Activated T-cell treated with anti-CD3 and anti-CD28 coated beads, Interleukin-2, amount 50 U/mL, for 4 hours (primary cell): ENCODE measurements around the gene SREBF2. TPM values are rescaled to one million over a fixed set of nuclear protein-coding genes. Genes with fewer than 3 reads are reported as not detected.

Experiments used
- ATAC-seq, 2 donors: fragments of 200-7000 bp; cut with Tn5 transposase; one replicate each; pipeline ENCODE4 v1.10.0; 2021
- DNase-seq: peaks from one replicate; pipeline ENCODE4 v3.0.0-alpha.2; 2020
- H3K27me3 Mint-ChIP-seq: one replicate; pipeline ENCODE4 v1.8.0; 2021; ENCODE audit warnings: low read depth, mixed read lengths
- H3K36me3 Mint-ChIP-seq: one replicate; pipeline ENCODE4 v1.8.0; 2022; ENCODE audit warnings: mixed read lengths; ENCODE audit not compliant: insufficient read depth
- H3K4me1 Mint-ChIP-seq: one replicate; pipeline ENCODE4 v1.8.0; 2021; ENCODE audit warnings: low read depth, mixed read lengths
- H3K4me3 Mint-ChIP-seq: one replicate; pipeline ENCODE4 v1.8.0; 2021; ENCODE audit warnings: mild to moderate bottlenecking, moderate library complexity, mixed read lengths
- H3K9me3 Mint-ChIP-seq: one replicate; pipeline ENCODE4 v1.8.0; 2021; ENCODE audit warnings: mixed read lengths
- total RNA-seq, 3 donors: library from RNA; stranded (reverse); gene quantifications; one replicate each; pipeline ENCODE4 v1.2.1, GENCODE V29; 2021

SREBF2 gene
- total RNA-seq, 3 donors from 2014 or later, result 123 to 178 (median 155) TPM

DNA sequence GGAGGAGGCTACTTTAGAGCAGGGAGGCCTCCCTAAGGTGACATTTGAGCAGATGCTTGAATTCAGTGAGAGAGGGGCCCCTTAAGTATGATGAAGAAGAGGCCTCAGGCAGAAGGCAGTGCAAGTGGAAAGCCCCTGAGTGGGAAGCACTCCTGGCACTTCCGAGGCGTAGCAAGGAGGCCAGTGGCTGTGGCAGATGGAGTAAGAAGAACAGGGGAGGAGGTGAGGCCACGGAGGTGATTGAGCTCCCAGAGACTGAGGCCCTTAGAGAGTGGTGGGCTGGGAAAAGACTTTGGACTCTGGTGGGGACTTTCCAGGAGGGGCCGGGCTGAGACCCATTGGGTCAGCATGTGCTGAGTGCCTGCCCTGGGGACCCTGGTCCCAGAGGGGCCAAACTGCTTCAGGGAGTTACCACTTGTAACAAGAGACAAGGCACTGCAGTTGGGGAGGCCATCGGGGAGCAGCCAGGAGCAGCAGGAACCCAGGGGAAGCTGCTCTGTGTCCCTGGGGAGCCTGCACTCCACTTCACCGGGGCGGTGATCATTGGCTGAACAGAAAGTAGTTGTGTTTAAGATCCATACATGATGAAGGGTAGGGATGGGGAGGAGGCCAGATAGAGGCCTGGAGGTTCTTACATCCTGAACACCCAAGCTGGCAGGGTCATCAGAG is 116.5 kb downstream of the SREBF2 start:
- H3K4me1 Mint-ChIP-seq, result peaks cover 21% of the 10 kb centered on the region
- H3K4me3 Mint-ChIP-seq, result no peak overlapping the region
- ATAC-seq (no peak), DNase-seq (no peak)
- H3K9me3 Mint-ChIP-seq, result no peaks in the 10 kb centered on the region
- no peaks in the 10 kb centered on the region for H3K36me3 Mint-ChIP-seq
- no peaks in the 10 kb centered on the region for H3K27me3 Mint-ChIP-seq

DNA sequence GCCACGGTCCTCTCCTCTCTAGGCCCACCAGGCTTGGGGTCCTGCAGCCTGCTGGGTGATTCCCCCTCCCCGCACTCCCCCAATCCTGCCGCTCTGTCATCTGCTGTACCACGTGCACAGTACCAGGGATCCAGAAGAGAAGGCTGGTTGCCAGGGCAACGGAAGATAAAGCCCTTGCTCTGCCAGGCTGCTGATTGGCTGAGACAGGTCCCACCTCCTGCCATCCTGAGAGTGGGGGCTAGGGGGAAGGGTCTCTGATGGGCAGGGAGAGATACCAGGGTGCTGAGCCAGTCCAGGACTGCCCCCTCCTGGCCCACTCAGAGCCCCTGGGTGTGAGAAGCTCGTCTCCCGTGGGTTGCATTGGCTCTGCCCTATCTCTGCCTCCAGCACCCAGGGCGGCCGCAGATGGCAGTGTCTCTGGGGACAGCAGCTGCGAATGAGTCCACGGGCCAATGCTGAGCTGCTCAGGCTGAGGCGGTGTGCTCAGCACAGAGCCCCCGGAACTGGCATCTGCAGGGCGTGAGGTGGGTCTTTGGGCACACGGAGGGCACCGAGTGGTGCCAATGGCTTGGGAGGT is 119.1 kb downstream of the SREBF2 start, which contains the start of gene SMIM45:
TSS of gene SMIM45 (plus strand) at position 253 of the 577 bp plus-strand sequence.
- H3K27me3 Mint-ChIP-seq, result no peaks in the 10 kb centered on the region
- ATAC-seq (no peak), DNase-seq (no peak)
- peaks cover 8% of the 10 kb centered on the region for H3K4me1 Mint-ChIP-seq
- no peak within 1 kb of the TSS for H3K4me3 Mint-ChIP-seq
- no peaks in the 10 kb centered on the region for H3K36me3 Mint-ChIP-seq
- H3K9me3 Mint-ChIP-seq, result no peaks in the 10 kb centered on the region

DNA sequence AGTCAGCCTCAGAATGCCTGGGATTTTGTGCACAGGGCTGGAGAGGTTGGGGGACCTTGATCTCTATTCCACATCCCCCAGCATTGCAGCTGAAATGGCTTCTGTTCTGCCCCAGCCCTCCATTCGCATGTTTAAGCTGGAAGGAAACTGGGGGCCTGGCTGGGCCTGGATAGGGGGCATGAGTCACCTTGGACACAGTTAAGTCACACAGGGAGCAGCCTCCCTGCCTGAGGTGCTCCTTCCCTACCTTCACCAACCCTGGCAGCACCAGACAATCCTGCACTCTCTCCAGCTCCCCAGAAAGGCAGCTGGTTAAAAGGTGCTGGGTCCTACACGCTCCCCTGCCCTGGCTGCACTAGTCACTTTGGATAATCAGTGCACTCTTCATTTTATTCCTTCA is 119.8 kb downstream of the SREBF2 start:
- Mint-ChIP-seq H3K9me3 (no peaks in the 10 kb centered on the region), H3K27me3 (no peaks in the 10 kb centered on the region), H3K36me3 (no peaks in the 10 kb centered on the region), H3K4me3 (no peak overlapping the region), H3K4me1 (peaks cover 8% of the 10 kb centered on the region)
- no peak for DNase-seq
- no peak for ATAC-seq

Other genes starting within 250 kb of the SREBF2 start
- 10 to 100 TPM; 17.1 to 19.7 (median 18.4) TPM for gene PMM1, start 243.3 kb upstream of the SREBF2 start, total RNA-seq
- gene DESI1, start 212.1 kb upstream of the SREBF2 start, total RNA-seq, result 100 to 1,000 TPM; 124 to 141 (median 129) TPM
- gene XRCC6, start 211.8 kb upstream of the SREBF2 start, total RNA-seq, result 100 to 1,000 TPM; 515 to 540 (median 521) TPM
- gene SNU13, start 144.2 kb upstream of the SREBF2 start, total RNA-seq, result 100 to 1,000 TPM; 372 to 430 (median 428) TPM
- gene MEI1, start 133.6 kb upstream of the SREBF2 start, total RNA-seq, result 10 to 100 TPM; 13.4 to 21.6 (median 17.1) TPM
- gene CCDC134, start 32.4 kb upstream of the SREBF2 start, total RNA-seq, result 10 to 100 TPM; 16.0 to 20.2 (median 18.4) TPM
- 1 to 10 TPM; 3.9 to 5.6 (median 5.0) TPM for gene SHISA8, start 82.0 kb downstream of the SREBF2 start, total RNA-seq
- gene TNFRSF13C, start 93.7 kb downstream of the SREBF2 start, total RNA-seq, result 1 to 10 TPM; 6.1 to 7.6 (median 6.9) TPM
- gene CENPM, start 114.0 kb downstream of the SREBF2 start, total RNA-seq, result 10 to 100 TPM; 40.7 to 52.2 (median 48.5) TPM
- 1 to 10 TPM in 1 of 3 donors, under 1 TPM in 2; 0.68 to 1.3 (median 0.84) TPM for gene SEPTIN3, start 136.3 kb downstream of the SREBF2 start, total RNA-seq
- under 1 TPM; 0.16 to 0.40 (median 0.30) TPM for gene WBP2NL, start 165.7 kb downstream of the SREBF2 start, total RNA-seq
- gene NAGA, start 237.7 kb downstream of the SREBF2 start, total RNA-seq, result 10 to 100 TPM; 14.2 to 16.4 (median 14.2) TPM
- gene PHETA2, start 241.1 kb downstream of the SREBF2 start, total RNA-seq, result 1 to 10 TPM; 2.0 to 2.3 (median 2.1) TPM
- 10 to 100 TPM; 84.0 to 88.2 (median 86.6) TPM for gene SMDT1, start 246.6 kb downstream of the SREBF2 start, total RNA-seq